HepG2 (cell line): ENCODE results near the gene NSD2. TPM values are rescaled to one million over a fixed set of nuclear protein-coding genes. Genes with fewer than 3 reads are reported as not detected.

Experiments
- BCL6 ChIP-seq: IDR thresholded peaks from 2 replicates; pipeline ENCODE4 v1.6.1; 2016; ENCODE audit warnings: missing genetic modification reagents, missing compliant biosample characterization
- FOXA1 ChIP-seq, 2 experiments: fragments of 450-650 bp in 1 of 2; sonication (generic) in 1 of 2; formaldehyde crosslinking in 1 of 2; IDR thresholded peaks; 2 replicates each; pipeline versions ENCODE4 v1.4.0 to v1.6.1; 2016 to 2020; ENCODE audit warnings: missing genetic modification reagents in 1 of 2
- NFYB ChIP-seq: sonication (generic); formaldehyde crosslinking; IDR thresholded peaks from 2 replicates; pipeline ENCODE4 v1.4.0; 2020; ENCODE audit warnings: missing genetic modification reagents
- ZNF530 ChIP-seq: sonication (generic); formaldehyde crosslinking; IDR thresholded peaks from 2 replicates; pipeline ENCODE4 v1.5.0; 2020; ENCODE audit warnings: low read depth, mild to moderate bottlenecking, missing genetic modification reagents
- ZNF546 ChIP-seq: sonication (generic); formaldehyde crosslinking; conservative IDR thresholded peaks from 2 replicates; pipeline ENCODE4 v1.8.1; 2023; ENCODE audit warnings: mild to moderate bottlenecking, missing genetic modification reagents
- ZNF563 ChIP-seq: sonication (generic); formaldehyde crosslinking; IDR thresholded peaks from 2 replicates; pipeline ENCODE4 v1.8.0; 2022; ENCODE audit warnings: mild to moderate bottlenecking, moderate library complexity, missing genetic modification reagents
- ZNF709 ChIP-seq: sonication (generic); formaldehyde crosslinking; IDR thresholded peaks from 2 replicates; pipeline ENCODE4 v1.5.0; 2020; ENCODE audit warnings: mild to moderate bottlenecking, missing genetic modification reagents
- ZNF761 ChIP-seq: sonication (generic); formaldehyde crosslinking; conservative IDR thresholded peaks from 2 replicates; pipeline ENCODE4 v1.4.0; 2020; ENCODE audit warnings: mild to moderate bottlenecking, missing genetic modification reagents
- polyA plus RNA-seq, 8 experiments: library from polyadenylated mRNA; depleted of rRNA in 3 of 8; stranded (reverse) in 7 of 8; unstranded in 1 of 8; fragments of >200 nt; fragmentation: Illumina TruSeq in 4 of 8; extraction: Trizol in 4 of 8; gene quantifications; 2 replicates each; pipeline versions ENCODE4 v1.2.1 to v1.2.3, GENCODE V29; 2011 to 2016; ENCODE audit warnings: low read depth in 4 of 8, missing spikeins in 1 of 8, mixed read lengths in 1 of 8; ENCODE audit not compliant: insufficient read depth in 1 of 8
- total RNA-seq, 5 experiments: library from RNA; depleted of rRNA; stranded (reverse); fragments of >200 nt; fragmentation: Illumina TruSeq; extraction: Trizol; gene quantifications; 2 replicates each; pipeline ENCODE4 v1.2.3, GENCODE V29; 2016; ENCODE audit warnings: low read depth in 1 of 5
- TF ChIP-seq, protein P1 (sequence below): sonication (generic); formaldehyde crosslinking; IDR thresholded peaks from 2 replicates; pipeline ENCODE4 v1.4.0; 2020; ENCODE audit warnings: mild to moderate bottlenecking, missing genetic modification reagents
- TF ChIP-seq, protein P2 (sequence below): sonication (generic); formaldehyde crosslinking; IDR thresholded peaks from 2 replicates; pipeline ENCODE4 v1.8.0; 2022; ENCODE audit warnings: mild to moderate bottlenecking, missing genetic modification reagents, borderline replicate concordance
- TF ChIP-seq, protein P3 (sequence below): sonication (generic); formaldehyde crosslinking; IDR thresholded peaks from one replicate; pipeline ENCODE4 v1.5.1; 2020; ENCODE audit warnings: mild to moderate bottlenecking, missing genetic modification reagents; ENCODE audit errors: not compliant biosample characterization
- TF ChIP-seq, protein P4 (sequence below): sonication (generic); formaldehyde crosslinking; IDR thresholded peaks from 2 replicates; pipeline ENCODE4 v1.4.0; 2020; ENCODE audit warnings: low read depth, mild to moderate bottlenecking, missing genetic modification reagents
- TF ChIP-seq, protein P5 (sequence below): sonication (generic); formaldehyde crosslinking; IDR thresholded peaks from 2 replicates; pipeline ENCODE4 v1.5.1; 2020; ENCODE audit warnings: missing genetic modification reagents, mild to moderate bottlenecking, borderline replicate concordance

The NSD2 gene
- total and polyA plus RNA-seq, 2 of the 13 experiments (the other 11 are each of a cell fraction or from before 2014, with no cell fraction given) = 22.0 to 65.9 TPM

DNA sequence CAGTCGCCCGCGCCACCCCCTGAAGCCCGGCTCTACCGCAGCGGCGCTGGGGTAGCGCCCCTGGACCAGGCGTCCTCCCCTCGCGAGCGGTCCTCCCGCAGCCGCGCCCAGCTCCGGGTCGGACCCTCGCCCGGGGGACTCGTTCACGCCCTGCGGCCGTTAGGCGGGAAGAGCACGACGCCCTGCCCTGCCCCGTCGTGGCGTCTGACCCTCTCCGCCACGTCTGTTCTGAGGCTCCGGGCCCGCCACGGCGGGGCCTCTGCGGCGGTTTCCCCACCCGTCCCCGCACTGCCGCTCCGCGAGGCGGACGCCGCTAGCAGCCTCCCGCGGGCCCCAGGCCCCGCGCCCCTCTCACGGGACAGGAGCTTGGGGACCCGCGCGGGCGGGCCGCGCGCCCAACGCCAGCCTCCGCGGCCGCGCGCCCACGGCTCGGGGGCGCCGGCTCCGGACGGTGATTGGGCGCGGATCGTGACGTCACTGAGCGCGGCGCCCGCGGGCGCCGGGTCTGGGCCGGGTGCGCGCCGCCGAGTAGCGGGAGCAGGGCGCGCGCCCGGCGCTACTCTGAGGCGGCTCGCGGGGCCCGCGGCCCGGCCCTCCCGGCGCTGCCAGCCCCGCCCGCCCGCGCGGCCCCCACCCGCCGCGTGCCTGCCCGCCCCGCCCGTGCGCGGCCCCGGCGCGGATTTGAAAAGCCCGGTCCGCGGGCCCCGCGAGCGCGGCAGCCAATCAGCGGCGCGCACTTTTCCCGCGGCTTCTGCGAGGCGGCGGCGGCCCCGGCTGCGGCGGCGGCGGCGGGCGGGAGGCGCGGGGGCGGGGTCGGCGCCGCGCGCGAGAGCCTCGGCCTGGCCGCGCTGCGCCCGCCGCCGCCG, at the start of gene NSD2 (continued):
- TF ChIP-seq, protein P1, sequence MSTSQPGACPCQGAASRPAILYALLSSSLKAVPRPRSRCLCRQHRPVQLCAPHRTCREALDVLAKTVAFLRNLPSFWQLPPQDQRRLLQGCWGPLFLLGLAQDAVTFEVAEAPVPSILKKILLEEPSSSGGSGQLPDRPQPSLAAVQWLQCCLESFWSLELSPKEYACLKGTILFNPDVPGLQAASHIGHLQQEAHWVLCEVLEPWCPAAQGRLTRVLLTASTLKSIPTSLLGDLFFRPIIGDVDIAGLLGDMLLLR (CRISPR knock-in tag) = peak; percentile 76
- TF ChIP-seq, protein P2, sequence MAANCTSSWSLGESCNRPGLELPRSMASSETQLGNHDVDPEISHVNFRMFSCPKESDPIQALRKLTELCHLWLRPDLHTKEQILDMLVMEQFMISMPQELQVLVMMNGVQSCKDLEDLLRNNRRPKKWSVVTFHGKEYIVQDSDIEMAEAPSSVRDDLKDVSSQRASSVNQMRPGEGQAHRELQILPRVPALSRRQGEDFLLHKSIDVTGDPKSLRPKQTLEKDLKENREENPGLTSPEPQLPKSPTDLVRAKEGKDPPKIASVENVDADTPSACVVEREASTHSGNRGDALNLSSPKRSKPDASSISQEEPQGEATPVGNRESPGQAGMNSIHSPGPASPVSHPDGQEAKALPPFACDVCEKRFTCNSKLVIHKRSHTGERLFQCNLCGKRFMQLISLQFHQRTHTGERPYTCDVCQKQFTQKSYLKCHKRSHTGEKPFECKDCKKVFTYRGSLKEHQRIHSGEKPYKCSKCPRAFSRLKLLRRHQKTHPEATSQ (CRISPR knock-in tag) = peak; percentile 85; the same call in 1 of the 2 replicates
- TF ChIP-seq, protein P3, sequence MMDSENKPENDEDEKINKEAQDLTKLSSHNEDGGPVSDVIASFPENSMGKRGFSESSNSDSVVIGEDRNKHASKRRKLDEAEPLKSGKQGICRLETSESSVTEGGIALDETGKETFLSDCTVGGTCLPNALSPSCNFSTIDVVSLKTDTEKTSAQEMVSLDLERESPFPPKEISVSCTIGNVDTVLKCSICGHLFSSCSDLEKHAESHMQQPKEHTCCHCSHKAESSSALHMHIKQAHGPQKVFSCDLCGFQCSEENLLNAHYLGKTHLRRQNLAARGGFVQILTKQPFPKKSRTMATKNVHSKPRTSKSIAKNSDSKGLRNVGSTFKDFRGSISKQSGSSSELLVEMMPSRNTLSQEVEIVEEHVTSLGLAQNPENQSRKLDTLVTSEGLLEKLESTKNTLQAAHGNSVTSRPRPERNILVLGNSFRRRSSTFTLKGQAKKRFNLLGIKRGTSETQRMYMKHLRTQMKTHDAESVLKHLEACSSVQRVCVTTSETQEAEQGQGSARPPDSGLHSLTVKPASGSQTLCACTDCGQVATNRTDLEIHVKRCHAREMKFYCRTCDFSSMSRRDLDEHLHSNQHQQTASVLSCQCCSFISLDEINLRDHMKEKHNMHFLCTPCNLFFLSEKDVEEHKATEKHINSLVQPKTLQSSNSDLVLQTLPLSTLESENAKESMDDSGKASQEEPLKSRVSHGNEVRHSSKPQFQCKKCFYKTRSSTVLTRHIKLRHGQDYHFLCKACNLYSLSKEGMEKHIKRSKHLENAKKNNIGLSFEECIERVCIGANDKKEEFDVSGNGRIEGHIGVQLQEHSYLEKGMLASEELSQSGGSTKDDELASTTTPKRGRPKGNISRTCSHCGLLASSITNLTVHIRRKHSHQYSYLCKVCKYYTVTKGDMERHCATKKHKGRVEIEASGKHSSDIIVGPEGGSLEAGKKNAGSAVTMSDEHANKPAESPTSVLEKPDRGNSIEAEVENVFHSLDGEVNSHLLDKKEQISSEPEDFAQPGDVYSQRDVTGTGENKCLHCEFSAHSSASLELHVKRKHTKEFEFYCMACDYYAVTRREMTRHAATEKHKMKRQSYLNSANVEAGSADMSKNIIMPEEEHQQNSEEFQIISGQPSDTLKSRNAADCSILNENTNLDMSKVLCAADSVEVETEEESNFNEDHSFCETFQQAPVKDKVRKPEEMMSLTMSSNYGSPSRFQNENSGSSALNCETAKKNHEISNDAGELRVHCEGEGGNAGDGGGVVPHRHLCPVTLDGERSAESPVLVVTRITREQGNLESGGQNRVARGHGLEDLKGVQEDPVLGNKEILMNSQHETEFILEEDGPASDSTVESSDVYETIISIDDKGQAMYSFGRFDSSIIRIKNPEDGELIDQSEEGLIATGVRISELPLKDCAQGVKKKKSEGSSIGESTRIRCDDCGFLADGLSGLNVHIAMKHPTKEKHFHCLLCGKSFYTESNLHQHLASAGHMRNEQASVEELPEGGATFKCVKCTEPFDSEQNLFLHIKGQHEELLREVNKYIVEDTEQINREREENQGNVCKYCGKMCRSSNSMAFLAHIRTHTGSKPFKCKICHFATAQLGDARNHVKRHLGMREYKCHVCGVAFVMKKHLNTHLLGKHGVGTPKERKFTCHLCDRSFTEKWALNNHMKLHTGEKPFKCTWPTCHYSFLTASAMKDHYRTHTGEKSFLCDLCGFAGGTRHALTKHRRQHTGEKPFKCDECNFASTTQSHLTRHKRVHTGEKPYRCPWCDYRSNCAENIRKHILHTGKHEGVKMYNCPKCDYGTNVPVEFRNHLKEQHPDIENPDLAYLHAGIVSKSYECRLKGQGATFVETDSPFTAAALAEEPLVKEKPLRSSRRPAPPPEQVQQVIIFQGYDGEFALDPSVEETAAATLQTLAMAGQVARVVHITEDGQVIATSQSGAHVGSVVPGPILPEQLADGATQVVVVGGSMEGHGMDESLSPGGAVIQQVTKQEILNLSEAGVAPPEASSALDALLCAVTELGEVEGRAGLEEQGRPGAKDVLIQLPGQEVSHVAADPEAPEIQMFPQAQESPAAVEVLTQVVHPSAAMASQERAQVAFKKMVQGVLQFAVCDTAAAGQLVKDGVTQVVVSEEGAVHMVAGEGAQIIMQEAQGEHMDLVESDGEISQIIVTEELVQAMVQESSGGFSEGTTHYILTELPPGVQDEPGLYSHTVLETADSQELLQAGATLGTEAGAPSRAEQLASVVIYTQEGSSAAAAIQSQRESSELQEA (CRISPR knock-in tag) = peak; percentile 62
- TF ChIP-seq ZNF709 = peak; percentile 95
- TF ChIP-seq BCL6 (CRISPR knock-in tag) = peak; percentile 38; the same call in 1 of the 2 replicates
- TF ChIP-seq, protein P4, sequence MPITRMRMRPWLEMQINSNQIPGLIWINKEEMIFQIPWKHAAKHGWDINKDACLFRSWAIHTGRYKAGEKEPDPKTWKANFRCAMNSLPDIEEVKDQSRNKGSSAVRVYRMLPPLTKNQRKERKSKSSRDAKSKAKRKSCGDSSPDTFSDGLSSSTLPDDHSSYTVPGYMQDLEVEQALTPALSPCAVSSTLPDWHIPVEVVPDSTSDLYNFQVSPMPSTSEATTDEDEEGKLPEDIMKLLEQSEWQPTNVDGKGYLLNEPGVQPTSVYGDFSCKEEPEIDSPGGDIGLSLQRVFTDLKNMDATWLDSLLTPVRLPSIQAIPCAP = peak; percentile 90; the same call in 1 of the 2 replicates
- no peak for TF ChIP-seq FOXA1 (IDR thresholded peaks at IDR 0.05)
- no peak for TF ChIP-seq FOXA1 (CRISPR knock-in tag; IDR thresholded peaks at IDR 0.05)
- TF ChIP-seq, protein P5, sequence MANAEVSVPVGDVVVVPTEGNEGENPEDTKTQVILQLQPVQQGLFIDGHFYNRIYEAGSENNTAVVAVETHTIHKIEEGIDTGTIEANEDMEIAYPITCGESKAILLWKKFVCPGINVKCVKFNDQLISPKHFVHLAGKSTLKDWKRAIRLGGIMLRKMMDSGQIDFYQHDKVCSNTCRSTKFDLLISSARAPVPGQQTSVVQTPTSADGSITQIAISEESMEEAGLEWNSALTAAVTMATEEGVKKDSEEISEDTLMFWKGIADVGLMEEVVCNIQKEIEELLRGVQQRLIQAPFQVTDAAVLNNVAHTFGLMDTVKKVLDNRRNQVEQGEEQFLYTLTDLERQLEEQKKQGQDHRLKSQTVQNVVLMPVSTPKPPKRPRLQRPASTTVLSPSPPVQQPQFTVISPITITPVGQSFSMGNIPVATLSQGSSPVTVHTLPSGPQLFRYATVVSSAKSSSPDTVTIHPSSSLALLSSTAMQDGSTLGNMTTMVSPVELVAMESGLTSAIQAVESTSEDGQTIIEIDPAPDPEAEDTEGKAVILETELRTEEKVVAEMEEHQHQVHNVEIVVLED (CRISPR knock-in tag) = peak; percentile 76; the same call in 1 of the 2 replicates
- TF ChIP-seq ZNF546 (CRISPR knock-in tag) = peak; percentile 96
- TF ChIP-seq ZNF761 = peak; percentile 92; the same call in 1 of the 2 replicates
- peak; percentile 96 for TF ChIP-seq ZNF563 (CRISPR knock-in tag)
- TF ChIP-seq NFYB (CRISPR knock-in tag) = peak; percentile 59; the same call in 1 of the 2 replicates
- no peak for TF ChIP-seq ZNF530 (CRISPR knock-in tag)
